H1 (cell line): ENCODE measurements around the gene CD7. TPM values are rescaled to one million over a fixed set of nuclear protein-coding genes. Genes with fewer than 3 reads are reported as not detected.
A peak's percentile ranks its signal among the peaks of the same experiment; 100 is the strongest.

Source experiments
- CTCF ChIA-PET: fragments of 300-600 bp; sonication (Branson Sonifier 250); formaldehyde crosslinking; loops from one replicate; lab custom pipeline; 2021; ENCODE audit not compliant: partially characterized antibody; lab: Charles Lee
- POLR2A ChIA-PET: fragments of 300-600 bp; sonication (Branson Sonifier 250); formaldehyde crosslinking; loops from one replicate; lab custom pipeline; 2021; ENCODE audit warnings: inconsistent platforms; ENCODE audit not compliant: partially characterized antibody; lab: Charles Lee
- DNase-seq, 2 experiments: peaks; one replicate each; pipeline versions ENCODE4 v3.0.0 to v3.0.0-alpha.2; 2010 to 2022; ENCODE audit warnings: low spot score in 2 of 2, low read depth in 1 of 2, mixed read lengths in 1 of 2
- FAIRE-seq: peaks from 2 replicates; lab custom pipeline; 2011; peaks lifted over from hg19 to GRCh38; lab: Jason Lieb, UNC
- H2AFZ ChIP-seq: 2 replicates; pipeline ENCODE4 v1.8.1; 2012; ENCODE audit warnings: low read length, inconsistent platforms
- H2AK5ac ChIP-seq: 2 replicates; pipeline ENCODE4 v1.6.1; 2013; ENCODE audit warnings: low read depth, low read length
- H2BK120ac ChIP-seq: replicated peaks from 2 replicates; pipeline ENCODE3; 2013; ENCODE audit warnings: low read depth, low read length, inconsistent platforms
- H2BK12ac ChIP-seq: 2 replicates; pipeline ENCODE4 v1.6.1; 2013; ENCODE audit warnings: low read depth, low read length
- H2BK15ac ChIP-seq: 2 replicates; pipeline ENCODE4 v1.6.1; 2013; ENCODE audit warnings: low read length
- H2BK20ac ChIP-seq: 2 replicates; pipeline ENCODE4 v1.6.1; 2013; ENCODE audit warnings: low read length
- H2BK5ac ChIP-seq: 2 replicates; pipeline ENCODE4 v1.6.1; 2013; ENCODE audit warnings: low read depth, low read length
- H3K14ac ChIP-seq: 2 replicates; pipeline ENCODE4 v1.6.1; 2013; ENCODE audit warnings: inconsistent platforms; ENCODE audit not compliant: insufficient read length
- H3K18ac ChIP-seq: 2 replicates; pipeline ENCODE4 v1.6.1; 2013; ENCODE audit warnings: low read length; ENCODE audit errors: extremely low read depth
- H3K23ac ChIP-seq: 2 replicates; pipeline ENCODE4 v1.6.1; 2013; ENCODE audit warnings: inconsistent platforms; ENCODE audit not compliant: insufficient read length
- H3K23me2 ChIP-seq: 2 replicates; pipeline ENCODE4 v1.6.1; 2013; ENCODE audit warnings: low read depth, low read length
- H3K27ac ChIP-seq: 2 replicates; pipeline ENCODE4 v1.6.1; 2011; ENCODE audit warnings: low read depth, low read length, inconsistent platforms
- H3K27me3 ChIP-seq, 4 experiments: replicated peaks in 1 of 4; 1 replicate in 1 of 4; 2 replicates in 3 of 4; pipeline versions ENCODE4 v1.6.1 to v1.8.1; 2011 to 2013; ENCODE audit warnings: low read length in 3 of 4, mild to moderate bottlenecking in 3 of 4, inconsistent platforms in 2 of 4, mixed read lengths in 2 of 4, moderate library complexity in 1 of 4; ENCODE audit not compliant: control insufficient read depth in 3 of 4, insufficient read depth in 3 of 4; ENCODE audit errors: extremely low read depth in 1 of 4
- H3K36me3 ChIP-seq, 4 experiments: 2 replicates each; pipeline versions ENCODE4 v1.6.1 to v1.8.1; 2011 to 2013; ENCODE audit warnings: mild to moderate bottlenecking in 4 of 4, low read length in 3 of 4, moderate library complexity in 2 of 4, control low read depth in 1 of 4, inconsistent platforms in 1 of 4; ENCODE audit not compliant: insufficient read depth in 4 of 4, control insufficient read depth in 2 of 4
- H3K4ac ChIP-seq: replicated peaks from 2 replicates; pipeline ENCODE3; 2013; ENCODE audit warnings: low read length, low read depth, mixed read lengths, inconsistent platforms; ENCODE audit not compliant: insufficient read length
- H3K4me1 ChIP-seq, 4 experiments: replicated peaks in 1 of 4; 1 replicate in 1 of 4; 2 replicates in 3 of 4; pipeline versions ENCODE4 v1.6.1 to v1.8.1; 2011 to 2013; ENCODE audit warnings: low read length in 3 of 4, inconsistent platforms in 2 of 4, mixed read lengths in 1 of 4; ENCODE audit not compliant: insufficient read depth in 4 of 4, control insufficient read depth in 3 of 4
- H3K4me2 ChIP-seq, 2 experiments: 2 replicates each; pipeline versions ENCODE4 v1.6.1 to v1.8.1; 2011 to 2013; ENCODE audit warnings: low read depth in 2 of 2, low read length in 2 of 2, control low read depth in 1 of 2, inconsistent platforms in 1 of 2, mild to moderate bottlenecking in 1 of 2; ENCODE audit not compliant: insufficient read depth in 1 of 2
- H3K4me3 ChIP-seq, 4 experiments: fragments of 200-600, 300-600 bp in 1 of 4; sonication (generic), shearing (Covaris generic), sonication (Bioruptor Twin) in 1 of 4; 2 replicates each; pipeline versions ENCODE4 v1.5.1 to v1.8.1; 2011 to 2016; ENCODE audit warnings: low read length in 4 of 4, low read depth in 3 of 4, control low read depth in 2 of 4, inconsistent platforms in 2 of 4, mild to moderate bottlenecking in 2 of 4, mixed read lengths in 1 of 4, moderate library complexity in 1 of 4; ENCODE audit not compliant: insufficient read depth in 2 of 4; ENCODE audit errors: extremely low read depth in 1 of 4
- H3K56ac ChIP-seq: replicated peaks from 2 replicates; pipeline ENCODE3; 2013; ENCODE audit warnings: low read depth, mild to moderate bottlenecking, mixed read lengths, low read length, inconsistent platforms; ENCODE audit not compliant: insufficient read length
- H3K79me1 ChIP-seq: 2 replicates; pipeline ENCODE4 v1.6.1; 2013; ENCODE audit warnings: low read depth, low read length, control low read depth
- H3K79me2 ChIP-seq, 2 experiments: 2 replicates each; pipeline versions ENCODE4 v1.6.1 to v1.8.1; 2012 to 2013; ENCODE audit warnings: low read length in 2 of 2, mild to moderate bottlenecking in 2 of 2, inconsistent platforms in 1 of 2; ENCODE audit not compliant: insufficient read depth in 2 of 2, control insufficient read depth in 1 of 2
- H3K9ac ChIP-seq, 4 experiments: replicated peaks in 1 of 4; 1 replicate in 1 of 4; 2 replicates in 3 of 4; pipeline versions ENCODE4 v1.6.1 to v1.8.1; 2011 to 2013; ENCODE audit warnings: low read depth in 3 of 4, low read length in 3 of 4, control low read depth in 2 of 4, mild to moderate bottlenecking in 2 of 4, moderate library complexity in 2 of 4, inconsistent platforms in 1 of 4; ENCODE audit errors: extremely low read depth in 1 of 4
- H3K9me3 ChIP-seq, 2 experiments: 2 replicates each; pipeline versions ENCODE4 v1.6.1 to v1.8.1; 2012 to 2013; ENCODE audit warnings: mild to moderate bottlenecking in 2 of 2, moderate library complexity in 2 of 2, control low read depth in 1 of 2, inconsistent platforms in 1 of 2, low read depth in 1 of 2, low read length in 1 of 2, mixed read lengths in 1 of 2; ENCODE audit not compliant: insufficient read depth in 2 of 2
- H4K20me1 ChIP-seq, 2 experiments: replicated peaks in 1 of 2; 2 replicates each; pipeline versions ENCODE3 to v1.8.1; 2011 to 2013; ENCODE audit warnings: inconsistent platforms in 2 of 2, low read length in 2 of 2, mild to moderate bottlenecking in 1 of 2; ENCODE audit not compliant: insufficient read depth in 2 of 2, control insufficient read depth in 1 of 2
- H4K5ac ChIP-seq: 2 replicates; pipeline ENCODE4 v1.6.1; 2013; ENCODE audit warnings: low read length, low read depth, mixed read lengths, inconsistent platforms; ENCODE audit not compliant: insufficient read length
- H4K8ac ChIP-seq: 2 replicates; pipeline ENCODE4 v1.8.0; 2013; ENCODE audit warnings: mild to moderate bottlenecking, moderate library complexity, low read length, inconsistent platforms; ENCODE audit not compliant: insufficient read depth; ENCODE audit errors: extremely low read depth
- H4K91ac ChIP-seq: replicated peaks from 2 replicates; pipeline ENCODE3; 2013; ENCODE audit warnings: low read length, mixed read lengths, inconsistent platforms; ENCODE audit not compliant: insufficient read length
- EGR1 ChIP-seq: IDR thresholded peaks from 2 replicates; pipeline ENCODE4 v1.6.1; 2011; ENCODE audit warnings: low read depth, low read length, borderline replicate concordance
- PHF8 ChIP-seq: fragments of 200-600 bp; sonication (generic); conservative IDR thresholded peaks from 2 replicates; pipeline ENCODE4 v1.7.1; 2012; ENCODE audit warnings: low read depth, mild to moderate bottlenecking, inconsistent platforms, low read length, moderate library complexity
- RXRA ChIP-seq: IDR thresholded peaks from 2 replicates; pipeline ENCODE4 v1.6.1; 2011; ENCODE audit warnings: low read depth, mild to moderate bottlenecking, low read length, moderate library complexity; ENCODE audit not compliant: insufficient read depth
- WGBS, 2 experiments: shearing (Covaris generic) in 1 of 2; methylation state at CpG; one replicate each; pipeline versions ENCODE4 v1.1.6 to v1.1.7; 2013 to 2015; ENCODE audit warnings: low lambda C conversion rate in 2 of 2, mixed read lengths in 2 of 2, inconsistent platforms in 1 of 2, low coverage in 1 of 2, missing lambda C conversion rate in 1 of 2; ENCODE audit not compliant: insufficient replicate concordance in 2 of 2, insufficient coverage in 1 of 2, insufficient read length in 1 of 2; ENCODE audit errors: extremely low coverage in 1 of 2, missing lambda C conversion rate in 1 of 2; 5-methylcytosine and 5-hydroxymethylcytosine counted together
- polyA plus RNA-seq, 7 experiments: library from polyadenylated mRNA; depleted of rRNA in 3 of 7; stranded (reverse) in 5 of 7; unstranded in 2 of 7; fragments of >200 nt in 5 of 7; fragments of 200-250 nt in 2 of 7; gene quantifications; 1 replicate in 5 of 7; 2 replicates in 1 of 7; 4 replicates in 1 of 7; pipeline versions ENCODE4 v1.2.1 to v1.2.3, GENCODE V29; 2011 to 2013; ENCODE audit warnings: missing spikeins in 2 of 7, mixed read lengths in 2 of 7
- total RNA-seq: library from RNA; stranded (reverse); fragmentation: NEBNext Ultra II Directional; extraction: Animal tissue kit (Norgen Biotek cat#: 25700); gene quantifications from 2 replicates; pipeline ENCODE4 v1.2.1, GENCODE V29; 2021

CD7 gene
- total and polyA plus RNA-seq, 2 of the 8 experiments (the other 6 are each of a cell fraction or from before 2014, with no cell fraction given): 0.83 to 0.86 TPM

DNA sequence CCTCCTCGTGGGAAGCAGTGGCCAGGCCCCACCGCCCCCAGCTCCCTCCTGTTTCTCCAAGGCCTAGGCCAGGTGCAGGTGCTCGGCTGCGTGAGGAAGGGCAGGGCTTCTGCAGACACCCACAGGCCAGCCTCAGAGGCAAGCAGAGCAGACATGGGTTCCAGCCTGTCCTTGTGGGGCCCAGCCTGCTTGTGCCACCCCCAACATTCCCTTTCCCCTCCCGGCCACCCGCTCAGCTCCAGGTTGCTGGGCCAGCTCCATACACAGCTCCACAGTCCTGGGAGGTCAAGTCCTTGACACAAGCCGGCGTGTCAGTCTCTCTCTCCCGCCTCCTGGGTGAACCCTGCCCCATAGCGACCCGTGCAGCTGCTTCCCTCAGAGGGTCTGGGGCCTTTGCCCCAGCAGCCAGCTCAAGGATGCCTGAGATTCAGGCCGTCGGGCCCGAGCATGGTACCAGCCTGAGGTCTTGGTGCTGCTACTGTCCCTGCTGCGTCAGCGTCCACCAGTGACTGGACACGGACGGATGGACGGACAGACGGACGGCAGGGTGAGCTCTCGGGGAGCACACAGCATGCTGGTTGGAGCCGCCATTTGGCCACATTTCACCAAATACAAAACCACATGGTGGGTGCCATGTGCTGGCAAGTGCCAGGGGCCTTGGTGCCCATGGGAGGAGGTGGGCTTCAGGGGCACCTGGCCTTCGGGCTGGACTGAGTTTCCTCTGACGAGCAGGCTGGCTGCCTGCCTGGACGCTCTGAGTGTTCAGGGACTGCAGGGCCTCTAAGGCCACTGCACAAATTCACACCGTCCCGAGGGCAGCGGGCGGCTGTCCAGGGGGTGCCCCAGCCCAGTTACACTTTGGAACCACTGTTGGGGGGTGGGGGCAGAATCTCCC, 8.1 kb upstream of the CD7 start:
- H3K79me2 ChIP-seq: no peaks in the 10 kb centered on the region
- no peak overlapping the region for H2BK15ac ChIP-seq
- peaks cover 0 to 3% of the 10 kb centered on the region in 2 experiments for H4K20me1 ChIP-seq
- H3K4me3 ChIP-seq: no peak overlapping the region
- H4K5ac ChIP-seq: no peak overlapping the region
- no peaks in the 10 kb centered on the region for H3K79me1 ChIP-seq
- WGBS, 2 experiments: 93% methylated on average over 28 of the region's 30 CpGs; no CpG with 5 or more reads in 1 of the 2 experiments
- no peak overlapping the region for H3K56ac ChIP-seq
- no peaks in the 10 kb centered on the region for H3K9me3 ChIP-seq
- H3K27me3 ChIP-seq: peaks cover 0 to 3% (median 2%) of the 10 kb centered on the region in 4 experiments; a peak in 3 of 7 replicates
- no peak overlapping the region for H2BK20ac ChIP-seq
- H3K23me2 ChIP-seq: no peaks in the 10 kb centered on the region; the same call in 1 of the 2 replicates
- no peak overlapping the region for H3K27ac ChIP-seq
- H3K18ac ChIP-seq: no peak overlapping the region
- ChIA-PET CTCF (interaction anchor here (0.9 to 2.1 kb wide), 3 partner anchors 22 to 90 kb away, joined by 3 to 8 read pairs (median 3); no protein-coding TSS in a partner anchor), POLR2A (interaction anchor here (0.6 to 1.1 kb wide), 2 partner anchors 20 to 42 kb away, joined by 3 to 4 read pairs; no protein-coding TSS in a partner anchor)
- no peak overlapping the region for H4K91ac ChIP-seq
- H2AFZ ChIP-seq: no peak overlapping the region
- H2BK5ac ChIP-seq: no peak overlapping the region
- no peaks in the 10 kb centered on the region for H3K36me3 ChIP-seq
- H3K4me1 ChIP-seq: peaks cover 0 to 19% (median 15%) of the 10 kb centered on the region in 4 experiments; a peak in 6 of 7 replicates
- no peak overlapping the region for H3K4ac ChIP-seq
- H4K8ac ChIP-seq: peak overlapping the region; percentile 5; the same call in 1 of the 2 replicates
- no peak overlapping the region for H3K4me2 ChIP-seq
- TF ChIP-seq RXRA (no peak), PHF8 (no peak), EGR1 (no peak)
- no peak overlapping the region for H3K14ac ChIP-seq
- no peak for DNase-seq
- H2BK12ac ChIP-seq: no peak overlapping the region
- FAIRE-seq: no peak
- H2BK120ac ChIP-seq: no peak overlapping the region
- H3K9ac ChIP-seq: no peak overlapping the region
- H2AK5ac ChIP-seq: no peak overlapping the region
- H3K23ac ChIP-seq: no peak overlapping the region
